GM12873 (cell line): ENCODE results near the gene ENG.

ENCODE experiments used
- CTCF ChIP-seq: IDR thresholded peaks from 2 replicates; pipeline ENCODE4 v1.5.1; 2012; ENCODE audit warnings: low read depth, mild to moderate bottlenecking, moderate library complexity, low read length, control low read depth; ENCODE audit not compliant: insufficient read depth; ENCODE audit errors: missing control alignments

ENG gene

DNA sequence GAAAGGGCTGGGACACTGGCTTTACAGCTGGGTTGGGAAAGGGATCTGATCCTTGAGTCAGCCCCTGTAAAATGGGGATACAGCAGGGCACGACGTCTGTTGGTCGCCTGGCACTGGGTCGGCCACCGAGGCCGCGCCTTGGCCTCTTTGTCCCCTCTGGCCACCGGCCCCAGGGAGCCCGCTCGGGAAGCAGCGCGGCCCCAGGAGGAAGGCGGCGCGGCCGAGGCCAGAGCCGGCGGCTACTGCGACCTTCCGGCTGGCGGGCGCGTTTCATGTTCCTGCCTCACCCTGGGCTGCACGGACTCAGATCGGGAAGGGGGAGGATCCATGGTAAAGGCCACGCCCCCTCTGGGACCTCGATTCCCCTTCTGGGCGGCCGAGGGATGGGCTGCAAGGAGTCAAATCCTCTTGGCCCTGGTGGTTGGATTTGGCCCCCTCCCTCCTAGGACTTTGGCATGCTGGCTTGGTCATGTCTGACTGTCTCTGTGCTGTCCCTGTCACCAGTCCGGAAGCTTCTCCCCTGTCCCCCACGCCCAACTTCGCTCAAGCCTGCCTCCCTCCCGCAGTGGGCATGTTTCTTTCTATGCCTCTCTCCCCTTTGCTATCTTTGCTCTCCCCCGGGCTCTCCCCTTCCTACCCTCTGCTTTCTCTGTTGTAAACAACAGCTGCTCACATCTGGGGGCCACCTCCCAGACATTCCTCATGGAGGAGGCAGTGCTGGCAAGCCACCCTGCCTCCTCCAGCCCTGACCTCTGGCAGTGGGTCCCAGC, 26.0 kb downstream of the ENG start:
- TF ChIP-seq CTCF, result no peak

DNA sequence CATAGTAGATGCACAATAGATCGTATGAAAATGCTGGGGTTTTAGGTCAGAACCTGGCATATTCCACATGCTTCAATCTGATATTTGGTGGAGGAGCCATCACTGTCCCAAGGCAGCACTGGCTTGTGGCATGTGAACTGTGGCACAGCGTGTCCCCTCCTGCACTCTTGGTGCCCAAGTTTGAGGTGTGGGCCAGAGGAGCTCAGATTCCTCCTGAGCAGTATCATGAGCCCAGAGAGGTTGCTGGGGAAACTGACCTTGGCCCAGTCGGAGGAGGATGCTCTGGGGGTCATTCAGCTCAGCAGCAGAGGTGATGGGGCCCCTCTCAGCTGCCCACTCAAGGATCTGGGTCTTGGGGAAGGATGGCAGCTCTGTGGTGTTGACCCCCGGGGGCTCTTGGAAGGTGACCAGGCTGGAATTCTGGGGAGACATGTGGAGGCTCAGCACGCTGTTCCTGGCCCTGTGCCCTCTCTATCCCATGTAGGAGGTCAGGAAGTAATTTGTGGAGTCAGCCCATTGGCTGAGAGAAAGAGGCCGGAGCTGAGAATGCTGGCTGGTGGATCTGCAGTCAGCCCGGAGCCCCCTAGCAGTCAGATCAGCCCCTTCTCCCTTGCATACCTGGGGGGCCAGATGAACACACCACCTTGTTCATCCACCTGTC, 28.1 kb downstream of the ENG start:
- TF ChIP-seq CTCF, result no peak

DNA sequence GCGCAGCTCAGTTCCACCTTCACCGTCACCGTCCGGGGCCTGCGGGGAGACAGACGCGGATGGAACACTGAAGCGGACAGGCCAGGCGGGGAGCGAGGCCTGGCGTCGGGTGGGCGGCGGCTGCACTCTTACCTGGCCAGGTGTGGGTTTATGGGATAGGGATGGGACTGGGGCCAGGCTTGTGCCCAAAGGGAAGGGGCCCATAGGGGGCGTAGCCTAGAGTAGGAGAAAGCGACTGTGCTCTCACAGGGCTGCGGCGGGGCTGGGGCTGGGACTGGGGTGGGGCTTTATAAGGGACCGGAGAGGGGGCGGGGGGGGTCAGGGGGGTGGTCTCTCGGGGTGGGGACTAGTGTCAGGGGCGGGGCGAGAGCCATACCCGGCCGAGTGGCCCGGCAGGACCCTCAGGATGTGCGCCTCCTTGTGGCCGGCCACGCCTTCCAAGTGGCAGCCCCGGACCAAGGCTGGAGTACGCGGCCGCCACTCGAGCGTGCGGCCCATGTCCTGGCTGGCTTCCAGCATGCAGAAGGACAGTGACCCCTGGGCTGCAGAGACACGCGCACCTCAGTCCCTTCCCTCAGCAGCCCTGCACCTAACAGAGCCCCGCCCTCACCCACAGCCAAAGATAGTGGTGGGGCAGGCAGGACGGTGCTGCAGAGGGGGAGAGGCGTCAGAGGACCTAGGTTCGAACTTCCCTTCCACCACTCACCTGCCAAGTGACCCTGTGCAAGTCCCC, 29.0 kb downstream of the ENG start:
- peak; percentile 27 for TF ChIP-seq CTCF

- TF ChIP-seq CTCF, result no peak
Observed at GRCh38 chr9:127822108-127822507, 32.4 kb downstream of the ENG start.

- TF ChIP-seq CTCF, result no peak
Observed at GRCh38 chr9:127818574-127818973, 35.9 kb downstream of the ENG start.

DNA sequence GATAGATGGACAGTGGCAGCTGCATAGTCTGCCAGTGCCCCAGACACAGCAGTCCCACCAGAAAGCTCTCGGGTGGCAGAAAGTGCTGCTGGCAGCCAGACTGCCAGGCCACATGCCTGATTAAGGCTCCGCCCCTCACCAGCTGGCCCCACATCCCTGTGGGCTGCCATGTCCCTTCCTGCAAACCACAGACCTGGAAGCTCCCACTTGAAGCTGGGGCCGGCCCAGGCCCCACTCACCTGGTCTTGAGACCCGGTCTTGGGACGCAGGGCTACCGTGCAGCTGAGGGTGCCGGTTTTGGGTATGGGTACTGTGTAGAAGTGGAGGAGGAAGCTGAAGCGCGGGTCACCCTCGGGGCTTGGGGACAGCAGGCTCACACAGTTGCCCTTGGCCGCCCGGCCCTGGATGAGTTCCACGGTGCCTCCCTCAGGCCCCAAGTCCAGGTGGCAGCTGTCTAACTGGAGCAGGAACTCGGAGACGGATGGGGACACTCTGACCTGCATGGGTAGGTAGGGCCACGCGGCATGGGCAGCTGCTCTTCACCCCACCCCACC, 36.5 kb downstream of the ENG start:
- no peak for TF ChIP-seq CTCF

DNA sequence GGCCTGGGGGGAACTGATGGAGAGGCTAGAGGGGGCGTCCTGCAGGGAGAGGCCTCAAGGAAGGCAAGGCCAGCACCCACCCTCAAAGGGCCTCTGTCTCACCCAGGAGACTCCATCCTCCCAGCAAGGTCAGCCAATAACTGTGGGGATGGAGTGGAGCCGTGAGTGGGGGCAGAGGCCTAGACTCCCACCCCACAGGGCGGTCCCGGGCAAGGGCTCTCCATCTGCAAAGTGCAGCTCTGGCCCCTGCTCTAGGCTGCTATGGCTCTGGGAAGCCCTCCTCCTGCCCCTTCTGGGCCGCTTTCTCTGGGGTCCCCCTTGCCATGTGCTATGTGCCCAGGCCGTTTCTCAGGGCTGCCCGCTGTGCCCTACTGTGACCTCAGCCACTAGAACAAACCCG, 37.7 kb downstream of the ENG start:
- no peak for TF ChIP-seq CTCF
